Spleen (tissue), 7 donors: ENCODE measurements around the gene CERS1.

Source experiments
- CTCF ChIP-seq, 11 experiments: fragments of 200-600 bp in 7 of 11; fragments of 450-650 bp in 4 of 11; sonication (generic) in 4 of 11; IDR thresholded peaks in 8 of 11; conservative IDR thresholded peaks in 3 of 11; 1 replicate in 7 of 11; 2 replicates in 4 of 11; pipeline versions ENCODE4 v1.4.0 to v1.8.0; 2016 to 2021; ENCODE audit warnings: antibody characterized with exemption in 11 of 11, inconsistent platforms in 4 of 11, mild to moderate bottlenecking in 1 of 11
- POLR2A ChIP-seq, 3 donors: fragments of 450-650 bp; IDR thresholded peaks; one replicate each; pipeline ENCODE4 v1.5.1; 2017; ENCODE audit warnings: antibody characterized with exemption in 3 of 3, mild to moderate bottlenecking in 1 of 3
- donor health status: DM: no; HTN: no; CAD: no; lungs with moderate emphysema.
- donor health status: DM: no; HTN: no; CAD: no.
- donor health status: DM: no; HTN: no; CAD: no.

- TF ChIP-seq CTCF (IDR thresholded peaks at IDR 0.05 in 8 of 11, conservative IDR thresholded peaks at IDR 0.05 in 3 of 11) = no peak
- TF ChIP-seq POLR2A (IDR thresholded peaks at IDR 0.05) = no peak
These were observed 43.3 kb downstream of the CERS1 start for GRCh38 chr19:18852648-18853047.
